GM23338 (cell line): ENCODE results near the gene RNF5. TPM values are rescaled to one million over a fixed set of nuclear protein-coding genes. Genes with fewer than 3 reads are reported as not detected.

Source experiments
- ATAC-seq: fragments of 200-7000 bp; cut with Tn5 transposase; 3 replicates; pipeline ENCODE4 v1.9.1; 2020
- DNase-seq: peaks from one replicate; pipeline ENCODE4 v3.0.0-alpha.2; 2015; ENCODE audit warnings: low spot score
- H2AFZ ChIP-seq: fragments of 200-600 bp; sonication (generic); 2 replicates; pipeline ENCODE4 v1.8.0; 2016; ENCODE audit warnings: antibody characterized with exemption, mild to moderate bottlenecking, moderate library complexity
- H3F3A ChIP-seq: fragments of 200-600 bp; sonication (generic); replicated peaks from 2 replicates; pipeline ENCODE4 v1.8.0; 2017; ENCODE audit warnings: antibody characterized with exemption, mixed run types, low read depth
- H3K27ac ChIP-seq: fragments of 200-600 bp; sonication (generic); 2 replicates; pipeline ENCODE4 v1.6.1; 2016; ENCODE audit warnings: low read depth
- H3K27me3 ChIP-seq: fragments of 200-600 bp; sonication (generic); 2 replicates; pipeline ENCODE4 v1.8.0; 2016; ENCODE audit warnings: mild to moderate bottlenecking, mixed run types, moderate library complexity; ENCODE audit not compliant: insufficient read depth
- H3K36me3 ChIP-seq: fragments of 200-600 bp; sonication (generic); 2 replicates; pipeline ENCODE4 v1.8.0; 2016; ENCODE audit warnings: mild to moderate bottlenecking; ENCODE audit not compliant: insufficient read depth
- H3K4me1 ChIP-seq: fragments of 200-600 bp; sonication (generic); 2 replicates; pipeline ENCODE4 v1.8.0; 2016; ENCODE audit warnings: mild to moderate bottlenecking, moderate library complexity; ENCODE audit not compliant: insufficient read depth
- H3K4me2 ChIP-seq: fragments of 200-600 bp; sonication (generic); 2 replicates; pipeline ENCODE4 v1.7.1; 2017; ENCODE audit warnings: mixed run types
- H3K4me3 ChIP-seq: fragments of 200-600 bp; sonication (generic); 2 replicates; pipeline ENCODE4 v1.6.1; 2016; ENCODE audit warnings: mixed run types
- H3K79me2 ChIP-seq: fragments of 200-600 bp; sonication (generic); replicated peaks from 2 replicates; pipeline ENCODE4 v1.8.0; 2017; ENCODE audit warnings: mild to moderate bottlenecking; ENCODE audit not compliant: insufficient read depth
- H3K9me2 ChIP-seq: fragments of 200-600 bp; sonication (generic); 2 replicates; pipeline ENCODE4 v1.8.0; 2017; ENCODE audit not compliant: insufficient read depth
- H4K20me1 ChIP-seq: fragments of 200-600 bp; sonication (generic); replicated peaks from 2 replicates; pipeline ENCODE4 v1.8.0; 2017; ENCODE audit warnings: mild to moderate bottlenecking; ENCODE audit not compliant: insufficient read depth
- H3K27ac Mint-ChIP-seq: 2 replicates; pipeline ENCODE4 v1.8.0; 2020; ENCODE audit warnings: inconsistent platforms, mild to moderate bottlenecking, moderate library complexity, mixed read lengths
- H3K27me3 Mint-ChIP-seq: 3 replicates; pipeline ENCODE4 v1.8.0; 2022; ENCODE audit warnings: low read depth, mild to moderate bottlenecking, moderate library complexity, mixed read lengths, inconsistent platforms; ENCODE audit not compliant: insufficient read depth, poor library complexity
- H3K36me3 Mint-ChIP-seq: 3 replicates; pipeline ENCODE4 v1.8.0; 2021; ENCODE audit warnings: low read depth, mild to moderate bottlenecking, inconsistent platforms, moderate library complexity, mixed read lengths
- H3K4me1 Mint-ChIP-seq: 3 replicates; pipeline ENCODE4 v1.8.0; 2020; ENCODE audit warnings: mild to moderate bottlenecking, inconsistent platforms, mixed read lengths
- H3K4me3 Mint-ChIP-seq: 3 replicates; pipeline ENCODE4 v1.8.0; 2021; ENCODE audit warnings: moderate library complexity, mild to moderate bottlenecking, inconsistent platforms, mixed read lengths
- H3K9me3 Mint-ChIP-seq: 3 replicates; pipeline ENCODE4 v1.8.0; 2020; ENCODE audit warnings: moderate library complexity, mild to moderate bottlenecking, inconsistent platforms, mixed read lengths
- CREB1 ChIP-seq: fragments of 250-450 bp; sonication (Bioruptor Pico); IDR thresholded peaks from 2 replicates; pipeline ENCODE4 v1.5.0; 2020; ENCODE audit warnings: low read depth, mild to moderate bottlenecking, moderate library complexity
- EZH2 ChIP-seq: fragments of 200-600 bp; sonication (generic); IDR thresholded peaks from one replicate; pipeline ENCODE4 v1.8.0; 2017; ENCODE audit warnings: antibody characterized with exemption, mild to moderate bottlenecking, low read depth; ENCODE audit not compliant: unreplicated experiment
- EZH2phosphoT487 ChIP-seq: fragments of 200-600 bp; sonication (generic); IDR thresholded peaks from one replicate; pipeline ENCODE4 v1.8.1; 2018; ENCODE audit warnings: antibody characterized with exemption; ENCODE audit not compliant: unreplicated experiment
- JUNB ChIP-seq: IDR thresholded peaks from one replicate; pipeline ENCODE4 v1.6.1; 2016; ENCODE audit warnings: antibody characterized with exemption; ENCODE audit not compliant: unreplicated experiment
- POLR2AphosphoS5 ChIP-seq: IDR thresholded peaks from 2 replicates; pipeline ENCODE4 v1.6.1; 2016; ENCODE audit warnings: antibody characterized with exemption, low read depth
- STAT1 ChIP-seq: IDR thresholded peaks from one replicate; pipeline ENCODE4 v1.6.1; 2016; ENCODE audit warnings: antibody characterized with exemption; ENCODE audit not compliant: unreplicated experiment
- polyA plus RNA-seq: library from polyadenylated mRNA; unstranded; fragments of >200 nt; fragmentation: Nextera tagmentation; extraction: Ambion mirVana; gene quantifications from 2 replicates; pipeline ENCODE4 v1.2.1, GENCODE V29; 2016
- total RNA-seq: library from RNA; depleted of rRNA; stranded (reverse); fragments of >200 nt; shearing (Covaris generic); gene quantifications from 2 replicates; pipeline ENCODE4 v1.2.3, GENCODE V29; 2014
- TF ChIP-seq, protein P1 (sequence below): fragments of 250-450 bp; sonication (Bioruptor Pico); IDR thresholded peaks from 2 replicates; pipeline ENCODE4 v1.5.0; 2020; ENCODE audit warnings: mild to moderate bottlenecking, moderate library complexity
- TF ChIP-seq, protein P2 (sequence below), 2 experiments: fragments of 200-600 bp in 1 of 2; sonication (generic) in 1 of 2; conservative IDR thresholded peaks; 2 replicates each; pipeline versions ENCODE4 v1.5.1 to v1.6.1; 2016 to 2017; ENCODE audit warnings: antibody characterized with exemption in 2 of 2, low read depth in 2 of 2, mild to moderate bottlenecking in 2 of 2, moderate library complexity in 1 of 2
- TF ChIP-seq, protein P3 (sequence below): IDR thresholded peaks from 2 replicates; pipeline ENCODE4 v1.6.1; 2016; ENCODE audit warnings: antibody characterized with exemption

The RNF5 gene
- total and polyA plus RNA-seq, 2 experiments from 2014 or later = 119 to 164 TPM

DNA sequence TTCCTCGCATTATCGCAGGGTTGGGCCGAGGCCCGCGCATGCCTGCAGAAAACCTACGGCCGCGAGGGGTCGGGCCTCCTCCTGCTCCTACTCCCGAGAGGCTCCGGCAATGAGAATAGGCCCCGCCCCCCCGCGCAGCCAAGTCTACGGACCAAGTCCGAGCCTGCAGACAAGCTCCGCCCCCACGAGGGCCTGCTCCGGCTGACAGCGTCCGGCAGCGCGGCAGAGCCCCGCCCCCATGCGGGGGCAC lies 17.4 kb downstream of the RNF5 start (continued):
- TF ChIP-seq, protein P1, sequence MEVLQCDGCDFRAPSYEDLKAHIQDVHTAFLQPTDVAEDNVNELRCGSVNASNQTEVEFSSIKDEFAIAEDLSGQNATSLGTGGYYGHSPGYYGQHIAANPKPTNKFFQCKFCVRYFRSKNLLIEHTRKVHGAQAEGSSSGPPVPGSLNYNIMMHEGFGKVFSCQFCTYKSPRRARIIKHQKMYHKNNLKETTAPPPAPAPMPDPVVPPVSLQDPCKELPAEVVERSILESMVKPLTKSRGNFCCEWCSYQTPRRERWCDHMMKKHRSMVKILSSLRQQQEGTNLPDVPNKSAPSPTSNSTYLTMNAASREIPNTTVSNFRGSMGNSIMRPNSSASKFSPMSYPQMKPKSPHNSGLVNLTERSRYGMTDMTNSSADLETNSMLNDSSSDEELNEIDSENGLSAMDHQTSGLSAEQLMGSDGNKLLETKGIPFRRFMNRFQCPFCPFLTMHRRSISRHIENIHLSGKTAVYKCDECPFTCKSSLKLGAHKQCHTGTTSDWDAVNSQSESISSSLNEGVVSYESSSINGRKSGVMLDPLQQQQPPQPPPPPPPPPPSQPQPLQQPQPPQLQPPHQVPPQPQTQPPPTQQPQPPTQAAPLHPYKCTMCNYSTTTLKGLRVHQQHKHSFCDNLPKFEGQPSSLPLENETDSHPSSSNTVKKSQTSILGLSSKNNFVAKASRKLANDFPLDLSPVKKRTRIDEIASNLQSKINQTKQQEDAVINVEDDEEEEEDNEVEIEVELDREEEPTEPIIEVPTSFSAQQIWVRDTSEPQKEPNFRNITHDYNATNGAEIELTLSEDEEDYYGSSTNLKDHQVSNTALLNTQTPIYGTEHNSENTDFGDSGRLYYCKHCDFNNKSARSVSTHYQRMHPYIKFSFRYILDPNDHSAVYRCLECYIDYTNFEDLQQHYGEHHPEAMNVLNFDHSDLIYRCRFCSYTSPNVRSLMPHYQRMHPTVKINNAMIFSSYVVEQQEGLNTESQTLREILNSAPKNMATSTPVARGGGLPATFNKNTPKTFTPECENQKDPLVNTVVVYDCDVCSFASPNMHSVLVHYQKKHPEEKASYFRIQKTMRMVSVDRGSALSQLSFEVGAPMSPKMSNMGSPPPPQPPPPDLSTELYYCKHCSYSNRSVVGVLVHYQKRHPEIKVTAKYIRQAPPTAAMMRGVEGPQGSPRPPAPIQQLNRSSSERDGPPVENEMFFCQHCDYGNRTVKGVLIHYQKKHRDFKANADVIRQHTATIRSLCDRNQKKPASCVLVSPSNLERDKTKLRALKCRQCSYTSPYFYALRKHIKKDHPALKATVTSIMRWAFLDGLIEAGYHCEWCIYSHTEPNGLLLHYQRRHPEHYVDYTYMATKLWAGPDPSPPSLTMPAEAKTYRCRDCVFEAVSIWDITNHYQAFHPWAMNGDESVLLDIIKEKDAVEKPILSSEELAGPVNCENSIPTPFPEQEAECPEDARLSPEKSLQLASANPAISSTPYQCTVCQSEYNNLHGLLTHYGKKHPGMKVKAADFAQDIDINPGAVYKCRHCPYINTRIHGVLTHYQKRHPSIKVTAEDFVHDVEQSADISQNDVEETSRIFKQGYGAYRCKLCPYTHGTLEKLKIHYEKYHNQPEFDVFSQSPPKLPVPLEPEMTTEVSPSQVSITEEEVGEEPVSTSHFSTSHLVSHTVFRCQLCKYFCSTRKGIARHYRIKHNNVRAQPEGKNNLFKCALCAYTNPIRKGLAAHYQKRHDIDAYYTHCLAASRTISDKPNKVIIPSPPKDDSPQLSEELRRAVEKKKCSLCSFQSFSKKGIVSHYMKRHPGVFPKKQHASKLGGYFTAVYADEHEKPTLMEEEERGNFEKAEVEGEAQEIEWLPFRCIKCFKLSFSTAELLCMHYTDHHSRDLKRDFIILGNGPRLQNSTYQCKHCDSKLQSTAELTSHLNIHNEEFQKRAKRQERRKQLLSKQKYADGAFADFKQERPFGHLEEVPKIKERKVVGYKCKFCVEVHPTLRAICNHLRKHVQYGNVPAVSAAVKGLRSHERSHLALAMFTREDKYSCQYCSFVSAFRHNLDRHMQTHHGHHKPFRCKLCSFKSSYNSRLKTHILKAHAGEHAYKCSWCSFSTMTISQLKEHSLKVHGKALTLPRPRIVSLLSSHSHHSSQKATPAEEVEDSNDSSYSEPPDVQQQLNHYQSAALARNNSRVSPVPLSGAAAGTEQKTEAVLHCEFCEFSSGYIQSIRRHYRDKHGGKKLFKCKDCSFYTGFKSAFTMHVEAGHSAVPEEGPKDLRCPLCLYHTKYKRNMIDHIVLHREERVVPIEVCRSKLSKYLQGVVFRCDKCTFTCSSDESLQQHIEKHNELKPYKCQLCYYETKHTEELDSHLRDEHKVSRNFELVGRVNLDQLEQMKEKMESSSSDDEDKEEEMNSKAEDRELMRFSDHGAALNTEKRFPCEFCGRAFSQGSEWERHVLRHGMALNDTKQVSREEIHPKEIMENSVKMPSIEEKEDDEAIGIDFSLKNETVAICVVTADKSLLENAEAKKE (CRISPR knock-in tag) = no peak

DNA sequence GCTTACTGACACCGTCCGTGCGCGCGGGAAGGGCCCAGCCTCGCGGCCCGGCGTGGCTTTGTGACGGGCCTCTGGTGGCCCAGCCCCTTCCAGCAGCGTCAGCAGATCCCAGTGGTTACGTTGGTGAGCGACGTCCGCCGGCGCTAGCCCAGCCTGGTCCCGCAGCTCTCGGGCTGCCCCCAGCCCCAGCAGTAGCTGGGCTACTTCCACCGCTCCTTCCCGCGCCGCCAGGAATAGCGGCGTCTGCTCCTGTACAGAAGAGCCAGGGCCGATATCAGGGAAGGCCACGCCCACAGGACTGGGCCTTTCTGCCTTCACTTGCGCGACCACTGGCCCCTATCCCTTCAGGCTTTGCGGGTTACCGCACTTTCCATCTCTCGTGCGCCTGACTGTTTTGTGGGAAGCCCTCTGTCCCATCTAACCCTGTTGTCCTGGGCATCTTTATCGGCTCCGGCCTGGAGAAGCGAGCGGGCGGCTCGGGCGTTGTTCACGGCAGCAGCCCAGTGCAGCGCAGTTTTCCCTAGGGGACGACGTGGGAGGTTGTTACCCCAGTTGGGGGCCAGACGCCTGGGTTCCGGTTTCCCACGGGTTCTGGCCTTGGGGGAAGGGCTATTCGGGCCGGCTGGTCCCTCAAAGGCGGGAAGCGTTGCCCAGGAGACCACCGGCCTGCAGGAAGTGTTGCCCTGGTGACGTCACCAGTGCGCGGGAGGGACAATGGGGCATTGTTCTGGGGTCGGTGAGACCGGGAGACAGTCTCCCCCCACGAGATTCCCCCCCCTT lies 17.9 kb downstream of the RNF5 start:
- Histone ChIP-seq H4K20me1 (no peaks in the 10 kb centered on the region), H3K27ac (peak overlapping the region; percentile 100), H3K4me2 (peak overlapping the region; percentile 100), H3F3A (peaks cover 18% of the 10 kb centered on the region), H3K79me2 (no peaks in the 10 kb centered on the region), H3K36me3 (no peaks in the 10 kb centered on the region), H3K9me2 (no peaks in the 10 kb centered on the region), H3K4me1 (peaks cover 48% of the 10 kb centered on the region), H3K4me3 (peak overlapping the region; percentile 99), H3K27me3 (no peaks in the 10 kb centered on the region), H2AFZ (peak overlapping the region; percentile 86; the same call in 1 of the 2 replicates)
- DNase-seq = peak; percentile 97
- TF ChIP-seq POLR2AphosphoS5 (peak; percentile 53), EZH2 (no peak), JUNB (no peak), STAT1 (no peak), CREB1 (CRISPR knock-in tag) (peak; percentile 98), EZH2phosphoT487 (no peak)
- TF ChIP-seq, protein P2, sequence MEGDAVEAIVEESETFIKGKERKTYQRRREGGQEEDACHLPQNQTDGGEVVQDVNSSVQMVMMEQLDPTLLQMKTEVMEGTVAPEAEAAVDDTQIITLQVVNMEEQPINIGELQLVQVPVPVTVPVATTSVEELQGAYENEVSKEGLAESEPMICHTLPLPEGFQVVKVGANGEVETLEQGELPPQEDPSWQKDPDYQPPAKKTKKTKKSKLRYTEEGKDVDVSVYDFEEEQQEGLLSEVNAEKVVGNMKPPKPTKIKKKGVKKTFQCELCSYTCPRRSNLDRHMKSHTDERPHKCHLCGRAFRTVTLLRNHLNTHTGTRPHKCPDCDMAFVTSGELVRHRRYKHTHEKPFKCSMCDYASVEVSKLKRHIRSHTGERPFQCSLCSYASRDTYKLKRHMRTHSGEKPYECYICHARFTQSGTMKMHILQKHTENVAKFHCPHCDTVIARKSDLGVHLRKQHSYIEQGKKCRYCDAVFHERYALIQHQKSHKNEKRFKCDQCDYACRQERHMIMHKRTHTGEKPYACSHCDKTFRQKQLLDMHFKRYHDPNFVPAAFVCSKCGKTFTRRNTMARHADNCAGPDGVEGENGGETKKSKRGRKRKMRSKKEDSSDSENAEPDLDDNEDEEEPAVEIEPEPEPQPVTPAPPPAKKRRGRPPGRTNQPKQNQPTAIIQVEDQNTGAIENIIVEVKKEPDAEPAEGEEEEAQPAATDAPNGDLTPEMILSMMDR (conservative IDR thresholded peaks at IDR 0.05; ENCODE audit: low read depth in 2 of 2) = no peak
- TF ChIP-seq, protein P3, sequence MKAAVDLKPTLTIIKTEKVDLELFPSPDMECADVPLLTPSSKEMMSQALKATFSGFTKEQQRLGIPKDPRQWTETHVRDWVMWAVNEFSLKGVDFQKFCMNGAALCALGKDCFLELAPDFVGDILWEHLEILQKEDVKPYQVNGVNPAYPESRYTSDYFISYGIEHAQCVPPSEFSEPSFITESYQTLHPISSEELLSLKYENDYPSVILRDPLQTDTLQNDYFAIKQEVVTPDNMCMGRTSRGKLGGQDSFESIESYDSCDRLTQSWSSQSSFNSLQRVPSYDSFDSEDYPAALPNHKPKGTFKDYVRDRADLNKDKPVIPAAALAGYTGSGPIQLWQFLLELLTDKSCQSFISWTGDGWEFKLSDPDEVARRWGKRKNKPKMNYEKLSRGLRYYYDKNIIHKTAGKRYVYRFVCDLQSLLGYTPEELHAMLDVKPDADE = 0 out of 2 replicates have a peak, but pooled peaks have one; percentile 45
- Mint-ChIP-seq H3K27ac (peak overlapping the region; percentile 100), H3K36me3 (no peaks in the 10 kb centered on the region), H3K9me3 (no peaks in the 10 kb centered on the region; the same call in 2 of the 3 replicates), H3K4me3 (peak overlapping the region; percentile 95), H3K27me3 (peaks cover 13% of the 10 kb centered on the region), H3K4me1 (peaks cover 51% of the 10 kb centered on the region)
- ATAC-seq = peak; percentile 74
